Testis (tissue), 2 donors: ENCODE measurements around the gene CCDC178.

Source experiments
- CTCF ChIP-seq, 3 experiments: fragments of 450-650 bp in 2 of 3; fragments of 200-600 bp in 1 of 3; sonication (generic) in 1 of 3; IDR thresholded peaks; one replicate each; pipeline ENCODE4 v1.5.1; 2016 to 2019; ENCODE audit warnings: antibody characterized with exemption in 3 of 3, mild to moderate bottlenecking in 2 of 3, moderate library complexity in 1 of 3
- POLR2A ChIP-seq: fragments of 450-650 bp; IDR thresholded peaks from one replicate; pipeline ENCODE4 v1.6.1; 2017; ENCODE audit warnings: antibody characterized with exemption, mild to moderate bottlenecking, moderate library complexity

GRCh38 chr18:33040213-33040612, 400.3 kb downstream of the CCDC178 start:
- TF ChIP-seq CTCF (IDR thresholded peaks at IDR 0.05) (no peak), POLR2A (no peak)
